HepG2 (cell line): ENCODE results near the gene NAV3.

Experiments
- EP300 ChIP-seq, 3 experiments: sonication (generic) in 1 of 3; formaldehyde crosslinking in 1 of 3; IDR thresholded peaks; 2 replicates each; pipeline versions ENCODE4 v1.5.1 to v1.6.1; 2011 to 2020; ENCODE audit warnings: low read depth in 2 of 3, low read length in 2 of 3, borderline replicate concordance in 1 of 3, improper control_type of control experiment in 1 of 3, mild to moderate bottlenecking in 1 of 3, missing genetic modification reagents in 1 of 3, moderate library complexity in 1 of 3
- EZH2 ChIP-seq: conservative IDR thresholded peaks from 2 replicates; pipeline ENCODE4 v1.6.1; 2012; ENCODE audit warnings: mild to moderate bottlenecking, low read depth, low read length, moderate library complexity
- HCFC1 ChIP-seq: fragments of 150-350 bp; IDR thresholded peaks from 2 replicates; pipeline ENCODE4 v1.6.1; 2014; ENCODE audit warnings: low read depth, low read length
- LRRFIP1 ChIP-seq: sonication (generic); formaldehyde crosslinking; conservative IDR thresholded peaks from 2 replicates; pipeline ENCODE4 v1.4.0; 2020; ENCODE audit warnings: missing genetic modification reagents
- SNAPC2 ChIP-seq: sonication (generic); formaldehyde crosslinking; IDR thresholded peaks from 2 replicates; pipeline ENCODE4 v1.8.1; 2022; ENCODE audit warnings: mild to moderate bottlenecking, missing genetic modification reagents
- YY1 ChIP-seq: IDR thresholded peaks from 2 replicates; pipeline ENCODE4 v1.6.1; 2011; ENCODE audit warnings: low read length, low read depth, moderate library complexity, mild to moderate bottlenecking; ENCODE audit not compliant: insufficient read depth, insufficient replicate concordance
- ZFP62 ChIP-seq: sonication (generic); formaldehyde crosslinking; IDR thresholded peaks from 2 replicates; pipeline ENCODE4 v1.4.0; 2020; ENCODE audit warnings: missing genetic modification reagents
- ZNF615 ChIP-seq: sonication (generic); formaldehyde crosslinking; IDR thresholded peaks from 2 replicates; pipeline ENCODE4 v1.5.0; 2020; ENCODE audit warnings: mild to moderate bottlenecking, missing genetic modification reagents, borderline replicate concordance
- TF ChIP-seq, protein P1 (sequence below): IDR thresholded peaks from 2 replicates; pipeline ENCODE4 v1.6.1; 2012; ENCODE audit warnings: inconsistent platforms
- TF ChIP-seq, protein P2 (sequence below): sonication (generic); formaldehyde crosslinking; IDR thresholded peaks from 2 replicates; pipeline ENCODE4 v1.5.0; 2020; ENCODE audit warnings: mild to moderate bottlenecking, missing genetic modification reagents, moderate library complexity

DNA sequence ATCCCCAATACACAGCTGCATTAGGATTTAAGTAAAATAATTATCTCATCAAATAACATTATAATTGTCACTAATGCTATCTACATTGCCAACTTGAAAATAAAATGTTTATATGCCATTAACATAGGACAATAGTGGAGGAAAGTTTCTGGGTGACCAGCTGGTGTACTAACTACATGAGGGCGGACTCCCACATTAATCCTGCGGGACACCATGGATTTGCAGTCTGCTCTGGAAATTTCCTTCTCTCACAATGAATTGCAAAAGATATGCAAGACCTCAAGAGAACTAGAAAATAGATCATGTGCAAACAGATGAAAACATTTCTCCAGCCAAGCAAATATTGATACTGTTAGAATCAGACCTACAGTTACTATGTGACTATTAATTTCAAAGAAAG lies 390.1 kb downstream of the NAV3 start:
- TF ChIP-seq, protein P1, sequence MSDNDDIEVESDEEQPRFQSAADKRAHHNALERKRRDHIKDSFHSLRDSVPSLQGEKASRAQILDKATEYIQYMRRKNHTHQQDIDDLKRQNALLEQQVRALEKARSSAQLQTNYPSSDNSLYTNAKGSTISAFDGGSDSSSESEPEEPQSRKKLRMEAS = no peak
- TF ChIP-seq EP300 (IDR thresholded peaks at IDR 0.05; ENCODE audit: low read depth in 2 of 2, low read length in 2 of 2) (no peak), EP300 (CRISPR knock-in tag; IDR thresholded peaks at IDR 0.05; ENCODE audit: borderline replicate concordance) (no peak), HCFC1 (no peak), EZH2 (no peak), SNAPC2 (CRISPR knock-in tag) (no peak), ZNF615 (CRISPR knock-in tag) (no peak), ZFP62 (no peak), LRRFIP1 (CRISPR knock-in tag) (no peak), YY1 (no peak)
- TF ChIP-seq, protein P2, sequence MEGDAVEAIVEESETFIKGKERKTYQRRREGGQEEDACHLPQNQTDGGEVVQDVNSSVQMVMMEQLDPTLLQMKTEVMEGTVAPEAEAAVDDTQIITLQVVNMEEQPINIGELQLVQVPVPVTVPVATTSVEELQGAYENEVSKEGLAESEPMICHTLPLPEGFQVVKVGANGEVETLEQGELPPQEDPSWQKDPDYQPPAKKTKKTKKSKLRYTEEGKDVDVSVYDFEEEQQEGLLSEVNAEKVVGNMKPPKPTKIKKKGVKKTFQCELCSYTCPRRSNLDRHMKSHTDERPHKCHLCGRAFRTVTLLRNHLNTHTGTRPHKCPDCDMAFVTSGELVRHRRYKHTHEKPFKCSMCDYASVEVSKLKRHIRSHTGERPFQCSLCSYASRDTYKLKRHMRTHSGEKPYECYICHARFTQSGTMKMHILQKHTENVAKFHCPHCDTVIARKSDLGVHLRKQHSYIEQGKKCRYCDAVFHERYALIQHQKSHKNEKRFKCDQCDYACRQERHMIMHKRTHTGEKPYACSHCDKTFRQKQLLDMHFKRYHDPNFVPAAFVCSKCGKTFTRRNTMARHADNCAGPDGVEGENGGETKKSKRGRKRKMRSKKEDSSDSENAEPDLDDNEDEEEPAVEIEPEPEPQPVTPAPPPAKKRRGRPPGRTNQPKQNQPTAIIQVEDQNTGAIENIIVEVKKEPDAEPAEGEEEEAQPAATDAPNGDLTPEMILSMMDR (CRISPR knock-in tag) = no peak
